Gastroesophageal sphincter (tissue), 4 donors: Measurements from ENCODE around the gene RAP1A. TPM values are rescaled to one million over a fixed set of nuclear protein-coding genes. Genes with fewer than 3 reads are reported as not detected.

ENCODE experiments used
- ATAC-seq: fragments of 150-250 bp; one replicate; pipeline ENCODE4 v1.9.1; 2016; ENCODE audit warnings: mild to moderate bottlenecking, moderate library complexity
- H3K27ac ChIP-seq, 4 donors: fragments of 200-600 bp; sonication (generic) in 3 of 4; 1 replicate in 3 of 4; 2 replicates in 1 of 4; pipeline ENCODE4 v1.5.1; 2016 to 2019
- H3K27me3 ChIP-seq: fragments of 200-600 bp; sonication (generic); one replicate; pipeline ENCODE4 v1.5.1; 2019
- H3K36me3 ChIP-seq, 2 donors: fragments of 200-600 bp; sonication (generic); one replicate each; pipeline ENCODE4 v1.5.1; 2019; ENCODE audit warnings: control low read depth in 1 of 2
- H3K4me1 ChIP-seq, 3 donors: fragments of 200-600 bp; sonication (generic); 1 replicate in 2 of 3; 2 replicates in 1 of 3; pipeline ENCODE4 v1.5.1; 2016 to 2019; ENCODE audit warnings: control low read depth in 2 of 3
- H3K4me3 ChIP-seq, 2 donors: fragments of 200-600 bp; sonication (generic); one replicate each; pipeline ENCODE4 v1.5.1; 2019; ENCODE audit warnings: mild to moderate bottlenecking in 1 of 2, moderate library complexity in 1 of 2
- H3K9me3 ChIP-seq, 3 donors: fragments of 200-600 bp; sonication (generic); one replicate each; pipeline ENCODE4 v1.5.1; 2017 to 2019; ENCODE audit warnings: control low read depth in 2 of 3
- EP300 ChIP-seq: sonication (generic); formaldehyde crosslinking; IDR thresholded peaks from one replicate; pipeline ENCODE4 v1.6.1; 2017; ENCODE audit warnings: antibody characterized with exemption, mild to moderate bottlenecking
- POLR2A ChIP-seq, 2 donors: fragments of 450-650 bp; IDR thresholded peaks; one replicate each; pipeline ENCODE4 v1.6.1; 2017; ENCODE audit warnings: antibody characterized with exemption in 2 of 2, mild to moderate bottlenecking in 2 of 2, moderate library complexity in 1 of 2
- POLR2AphosphoS5 ChIP-seq: sonication (generic); formaldehyde crosslinking; IDR thresholded peaks from one replicate; pipeline ENCODE4 v1.6.1; 2017; ENCODE audit warnings: antibody characterized with exemption
- WGBS, 2 donors: methylation state at CpG; one replicate each; pipeline ENCODE4 v1.1.5; 2018; ENCODE audit warnings: low coverage in 1 of 2; 5-methylcytosine and 5-hydroxymethylcytosine counted together
- total RNA-seq, 4 donors: library from RNA; depleted of rRNA; stranded (reverse); fragments of >200 nt; gene quantifications; one replicate each; pipeline ENCODE4 v1.1.0, GENCODE V29; 2016
- TF ChIP-seq, protein P1 (sequence below), 4 experiments: fragments of 200-600 bp in 2 of 4; fragments of 450-650 bp in 2 of 4; sonication (generic) in 1 of 4; IDR thresholded peaks; one replicate each; pipeline ENCODE4 v1.5.1; 2017 to 2019; ENCODE audit warnings: antibody characterized with exemption in 4 of 4, mild to moderate bottlenecking in 2 of 4, moderate library complexity in 2 of 4

Gene RAP1A
- total RNA-seq, 4 donors from 2014 or later, result 177 to 268 (median 214) TPM

DNA sequence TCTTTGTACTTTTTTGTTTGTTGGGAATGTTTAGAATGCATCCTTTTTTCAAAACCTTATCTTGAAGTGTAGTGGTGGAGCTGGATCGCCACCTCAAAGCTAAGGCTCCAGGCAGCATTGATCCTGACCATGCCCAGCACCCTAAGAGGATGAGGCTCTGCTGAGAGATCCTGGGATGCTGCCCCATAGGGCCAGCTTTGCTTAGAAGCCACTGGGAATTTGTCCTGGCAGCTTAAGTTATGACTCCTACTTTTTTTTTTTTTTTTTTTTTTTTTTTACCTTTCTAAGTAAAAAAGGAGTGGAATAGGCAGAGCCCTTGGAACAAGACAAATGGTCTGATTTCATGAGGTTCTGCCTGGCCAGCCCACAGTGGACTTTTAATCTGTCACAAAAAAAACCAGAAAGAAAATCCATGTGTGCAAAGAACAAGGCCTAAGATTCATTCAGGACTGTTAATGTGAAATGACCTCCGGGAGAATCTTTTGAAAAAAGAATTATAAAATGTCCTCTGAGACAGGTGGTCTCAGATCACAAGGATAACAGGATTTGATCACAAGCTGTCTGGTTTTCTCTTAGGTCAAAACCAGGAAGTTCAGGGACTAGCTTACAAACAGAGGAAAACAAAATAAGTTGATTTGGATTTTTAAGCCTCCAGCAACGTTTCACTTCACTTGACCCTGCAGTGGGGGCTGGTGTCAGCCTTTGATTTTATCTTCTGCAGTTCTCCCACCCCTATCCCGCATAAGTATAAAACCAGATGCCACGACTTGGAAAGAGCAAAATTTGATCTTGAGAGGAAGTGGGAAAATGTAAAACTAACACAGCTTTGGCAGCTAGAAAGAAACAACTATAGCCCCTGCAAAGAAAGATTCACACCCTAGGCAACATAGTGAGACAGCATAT lies 25.9 kb upstream of the RAP1A start:
- Histone ChIP-seq H3K36me3 (no peaks in the 10 kb centered on the region), H3K9me3 (no peaks in the 10 kb centered on the region), H3K4me3 (no peak overlapping the region), H3K27ac (peak overlapping the region; percentile 59 to 89 (median 84)), H3K4me1 (peaks cover 25 to 71% (median 27%) of the 10 kb centered on the region in 3 donors), H3K27me3 (no peaks in the 10 kb centered on the region)
- no peak for ATAC-seq
- whole genome bisulfite sequencing, 2 donors, result 42 to 45% methylated on average over 4 to 5 of the region's 5 CpGs
- no peak for TF ChIP-seq POLR2AphosphoS5

DNA sequence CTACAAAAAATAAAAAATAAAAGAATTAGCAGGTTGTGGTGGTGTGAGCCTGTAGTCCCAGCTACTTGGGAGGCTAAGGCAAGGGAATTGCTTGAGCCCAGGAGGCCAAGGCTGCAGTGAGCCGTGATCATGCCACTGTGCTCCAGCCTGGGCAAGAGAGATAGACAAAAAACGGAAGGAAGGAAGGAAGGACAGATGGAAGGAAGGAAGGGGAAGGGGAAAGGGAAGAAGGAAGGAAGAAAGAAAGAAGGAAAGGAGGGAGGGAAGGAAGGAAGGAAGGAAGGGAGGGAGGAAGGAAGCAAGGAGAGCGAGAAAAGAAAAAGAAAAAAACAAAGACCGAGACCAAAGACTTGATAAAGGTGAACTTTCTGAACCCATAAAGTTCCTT lies 25.3 kb upstream of the RAP1A start:
- no peak for ATAC-seq
- WGBS, 2 donors, result 74 to 100% methylated on average over 1 to 4 of the region's 4 CpGs
- peaks cover 25 to 71% (median 27%) of the 10 kb centered on the region in 3 donors for H3K4me1 ChIP-seq
- TF ChIP-seq EP300, result no peak
- TF ChIP-seq POLR2AphosphoS5, result no peak
- no peak for TF ChIP-seq POLR2A (IDR thresholded peaks at IDR 0.05)
- TF ChIP-seq, protein P1, sequence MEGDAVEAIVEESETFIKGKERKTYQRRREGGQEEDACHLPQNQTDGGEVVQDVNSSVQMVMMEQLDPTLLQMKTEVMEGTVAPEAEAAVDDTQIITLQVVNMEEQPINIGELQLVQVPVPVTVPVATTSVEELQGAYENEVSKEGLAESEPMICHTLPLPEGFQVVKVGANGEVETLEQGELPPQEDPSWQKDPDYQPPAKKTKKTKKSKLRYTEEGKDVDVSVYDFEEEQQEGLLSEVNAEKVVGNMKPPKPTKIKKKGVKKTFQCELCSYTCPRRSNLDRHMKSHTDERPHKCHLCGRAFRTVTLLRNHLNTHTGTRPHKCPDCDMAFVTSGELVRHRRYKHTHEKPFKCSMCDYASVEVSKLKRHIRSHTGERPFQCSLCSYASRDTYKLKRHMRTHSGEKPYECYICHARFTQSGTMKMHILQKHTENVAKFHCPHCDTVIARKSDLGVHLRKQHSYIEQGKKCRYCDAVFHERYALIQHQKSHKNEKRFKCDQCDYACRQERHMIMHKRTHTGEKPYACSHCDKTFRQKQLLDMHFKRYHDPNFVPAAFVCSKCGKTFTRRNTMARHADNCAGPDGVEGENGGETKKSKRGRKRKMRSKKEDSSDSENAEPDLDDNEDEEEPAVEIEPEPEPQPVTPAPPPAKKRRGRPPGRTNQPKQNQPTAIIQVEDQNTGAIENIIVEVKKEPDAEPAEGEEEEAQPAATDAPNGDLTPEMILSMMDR (IDR thresholded peaks at IDR 0.05), result no peak
- no peaks in the 10 kb centered on the region for H3K27me3 ChIP-seq
- H3K9me3 ChIP-seq, result no peaks in the 10 kb centered on the region
- H3K4me3 ChIP-seq, result no peak overlapping the region
- peak overlapping the region; percentile 59 to 89 (median 84) for H3K27ac ChIP-seq
- H3K36me3 ChIP-seq, result no peaks in the 10 kb centered on the region

DNA sequence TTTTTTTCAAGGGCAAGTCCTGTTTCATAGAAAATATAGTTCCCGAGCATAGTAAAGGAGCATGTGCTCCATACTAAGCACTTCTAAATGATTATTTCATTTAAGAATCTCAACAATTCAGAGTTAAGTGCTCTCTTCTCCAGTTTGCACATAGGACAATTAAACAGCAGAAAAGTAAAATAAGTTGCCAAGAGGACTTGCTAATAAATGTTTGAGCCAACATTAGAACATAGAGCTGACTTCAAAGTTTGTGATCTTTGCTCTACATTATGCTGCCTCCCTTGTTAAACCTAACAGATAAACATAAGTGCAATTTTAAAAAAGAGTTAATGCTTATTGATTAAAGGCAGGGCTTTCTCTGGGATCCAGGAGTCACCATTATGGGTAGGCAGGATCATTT lies 23.8 kb upstream of the RAP1A start:
- 33 to 70% methylated on average over 1 of the region's 1 CpG for WGBS, 2 donors
- H3K27ac ChIP-seq, result peak overlapping the region; percentile 0 to 78 (median 48)
- TF ChIP-seq POLR2A (IDR thresholded peaks at IDR 0.05) (no peak), EP300 (no peak), POLR2AphosphoS5 (no peak)
- TF ChIP-seq, protein P1 (IDR thresholded peaks at IDR 0.05), result no peak
- H3K4me1 ChIP-seq, result peaks cover 25 to 79% (median 27%) of the 10 kb centered on the region in 3 donors
- no peaks in the 10 kb centered on the region for H3K36me3 ChIP-seq
- no peak overlapping the region for H3K4me3 ChIP-seq
- H3K27me3 ChIP-seq, result no peaks in the 10 kb centered on the region
- no peaks in the 10 kb centered on the region for H3K9me3 ChIP-seq
- ATAC-seq, result no peak

DNA sequence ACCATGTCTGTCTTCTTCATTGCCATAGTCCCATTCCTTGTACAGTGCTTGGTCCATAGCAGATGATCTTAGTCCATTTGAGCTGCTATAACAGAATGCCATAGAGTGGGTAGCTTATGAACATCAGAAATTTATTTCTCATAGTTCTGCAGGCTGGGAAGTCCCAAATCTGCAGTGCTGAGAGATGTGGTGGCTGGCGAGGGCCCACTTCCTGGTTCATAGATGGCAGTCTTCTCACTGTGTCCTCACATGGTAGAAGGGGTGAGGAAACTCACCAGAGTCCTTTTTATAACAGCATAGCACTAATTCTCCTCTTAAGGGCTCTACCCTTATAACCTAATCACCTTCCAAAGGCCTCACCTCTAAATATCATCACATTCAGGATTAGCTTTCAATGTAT lies 23.1 kb upstream of the RAP1A start:
- no peaks in the 10 kb centered on the region for H3K36me3 ChIP-seq
- H3K9me3 ChIP-seq, result no peaks in the 10 kb centered on the region
- TF ChIP-seq, protein P1 (IDR thresholded peaks at IDR 0.05), result no peak
- TF ChIP-seq POLR2AphosphoS5 (no peak), POLR2A (IDR thresholded peaks at IDR 0.05) (no peak), EP300 (no peak)
- H3K27ac ChIP-seq, result peak overlapping the region; percentile 77 to 83 (median 80)
- WGBS, 2 donors, result 83 to 89% methylated on average over 1 of the region's 1 CpG
- ATAC-seq, result no peak
- peaks cover 25 to 76% (median 26%) of the 10 kb centered on the region in 3 donors for H3K4me1 ChIP-seq
- no peaks in the 10 kb centered on the region for H3K27me3 ChIP-seq
- H3K4me3 ChIP-seq, result no peak overlapping the region

DNA sequence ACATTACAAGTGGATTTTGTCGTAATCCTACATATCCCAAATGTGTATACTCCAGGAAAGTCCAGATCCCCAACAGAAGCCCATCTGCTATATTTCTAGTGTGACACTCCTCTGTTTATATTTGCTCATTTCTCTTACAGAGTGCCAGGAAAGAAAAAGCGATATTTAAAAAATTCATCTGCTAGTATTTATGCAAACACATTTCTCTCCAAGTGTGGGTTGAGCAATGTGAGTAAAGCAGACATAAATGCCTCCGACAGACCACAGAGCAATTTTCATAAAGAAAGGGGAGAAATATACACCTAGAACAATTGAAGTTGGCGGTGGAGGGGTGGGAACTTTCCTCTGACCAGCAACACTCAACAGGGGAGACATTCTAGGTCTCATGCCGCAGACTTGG lies 22.2 kb upstream of the RAP1A start:
- H3K4me3 ChIP-seq, result no peak overlapping the region
- H3K36me3 ChIP-seq, result no peaks in the 10 kb centered on the region
- peaks cover 19 to 74% (median 21%) of the 10 kb centered on the region in 3 donors for H3K4me1 ChIP-seq
- no peaks in the 10 kb centered on the region for H3K9me3 ChIP-seq
- H3K27ac ChIP-seq, result peak overlapping the region; percentile 77 to 83 (median 80)
- peak; percentile 7 for ATAC-seq
- no peaks in the 10 kb centered on the region for H3K27me3 ChIP-seq
- WGBS, 2 donors, result 4 to 20% methylated on average over 4 to 5 of the region's 5 CpGs
- TF ChIP-seq POLR2AphosphoS5 (peak; percentile 90), EP300 (no peak)
- TF ChIP-seq, protein P1 (IDR thresholded peaks at IDR 0.05), result no peak
